SJSA1 (cell line): ENCODE data around the gene DTX4. TPM values are rescaled to one million over a fixed set of nuclear protein-coding genes. Genes with fewer than 3 reads are reported as not detected.

ENCODE experiments used
- DNase-seq, 2 experiments: peaks; one replicate each; pipeline ENCODE4 v3.0.0-alpha.2; 2015 to 2020; ENCODE audit warnings: low spot score in 2 of 2, low read depth in 1 of 2
- H3K27ac ChIP-seq: fragments of 250-450 bp; sonication (Bioruptor Pico); 2 replicates; pipeline ENCODE4 v1.5.1; 2020; ENCODE audit warnings: mild to moderate bottlenecking, moderate library complexity
- H3K27me3 ChIP-seq: fragments of 250-450 bp; sonication (Bioruptor Pico); replicated peaks from 2 replicates; pipeline ENCODE4 v1.5.1; 2020; ENCODE audit warnings: mild to moderate bottlenecking, moderate library complexity
- H3K36me3 ChIP-seq: fragments of 250-450 bp; sonication (Bioruptor Pico); 2 replicates; pipeline ENCODE4 v1.5.1; 2020; ENCODE audit warnings: mild to moderate bottlenecking
- H3K4me1 ChIP-seq: fragments of 250-450 bp; sonication (Bioruptor Pico); replicated peaks from 2 replicates; pipeline ENCODE4 v1.6.1; 2021; ENCODE audit warnings: mild to moderate bottlenecking
- H3K4me3 ChIP-seq: fragments of 250-450 bp; sonication (Bioruptor Pico); 2 replicates; pipeline ENCODE4 v1.5.1; 2020; ENCODE audit warnings: mild to moderate bottlenecking
- H3K9me3 ChIP-seq: fragments of 250-450 bp; sonication (Bioruptor Pico); replicated peaks from 2 replicates; pipeline ENCODE4 v1.5.1; 2020; ENCODE audit warnings: mild to moderate bottlenecking
- total RNA-seq: library from RNA; depleted of rRNA; stranded (reverse); fragments of >200 nt; shearing (Covaris generic); gene quantifications from 2 replicates; pipeline ENCODE4 v1.2.3, GENCODE V29; 2014

DTX4 gene
- total RNA-seq, 1 experiment from 2014 or later, result 7.6 TPM

DNA sequence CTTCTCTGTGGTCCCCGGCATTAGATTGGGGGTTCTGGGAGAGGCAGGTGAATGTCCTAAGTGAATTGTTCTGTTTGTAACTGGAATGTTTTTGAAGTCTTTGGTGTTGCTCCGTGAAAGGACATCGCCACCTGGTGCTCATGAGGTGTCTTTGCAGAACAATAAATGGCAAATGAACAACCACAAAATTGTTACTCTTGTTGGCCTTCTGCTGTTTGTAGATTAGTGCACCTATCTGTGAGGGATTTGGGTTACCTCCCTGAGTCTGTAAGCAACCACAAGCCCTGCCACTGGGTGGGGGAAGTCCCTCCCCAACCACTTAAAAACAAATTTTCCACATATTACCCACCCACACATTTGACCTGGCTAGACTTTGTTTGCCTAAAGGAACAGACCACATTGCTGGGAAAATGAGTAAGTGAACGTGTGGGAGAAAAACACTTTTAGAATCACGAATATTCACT, 36.1 kb downstream of the DTX4 start:
- H3K27ac ChIP-seq, result peak overlapping the region; percentile 37

DNA sequence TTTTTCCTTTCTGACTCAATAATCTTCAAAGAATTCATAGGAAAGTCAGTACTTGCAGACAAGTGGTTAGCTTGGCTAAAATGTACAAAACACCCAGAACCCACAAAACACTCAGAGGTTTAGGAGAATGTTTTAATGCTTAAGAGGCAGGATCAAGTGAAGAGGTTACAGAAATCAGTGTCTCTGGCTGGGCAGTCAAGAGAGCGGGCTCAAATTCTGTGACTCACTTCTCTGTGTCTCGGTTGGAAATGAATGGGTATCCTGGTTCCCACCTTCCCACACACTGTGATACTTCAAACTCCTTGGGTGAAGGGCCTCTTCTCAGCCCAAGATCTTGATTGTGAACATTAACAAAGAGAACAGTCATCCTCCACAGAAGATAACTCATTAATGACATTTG, 37.0 kb downstream of the DTX4 start:
- Histone ChIP-seq H3K27ac (peak overlapping the region; percentile 37), H3K9me3 (no peaks in the 10 kb centered on the region), H3K36me3 (peaks cover 18% of the 10 kb centered on the region), H3K4me1 (peaks cover 42% of the 10 kb centered on the region), H3K4me3 (no peak overlapping the region), H3K27me3 (no peaks in the 10 kb centered on the region)
- peak; percentile 69 to 80 for DNase-seq

More for the DNA sequence above, 36.1 kb downstream of the DTX4 start:
- peak; percentile 80 to 90 for DNase-seq
- Histone ChIP-seq H3K36me3 (peaks cover 25% of the 10 kb centered on the region), H3K4me3 (no peak overlapping the region), H3K27me3 (no peaks in the 10 kb centered on the region), H3K4me1 (peaks cover 42% of the 10 kb centered on the region), H3K9me3 (no peaks in the 10 kb centered on the region)

DNA sequence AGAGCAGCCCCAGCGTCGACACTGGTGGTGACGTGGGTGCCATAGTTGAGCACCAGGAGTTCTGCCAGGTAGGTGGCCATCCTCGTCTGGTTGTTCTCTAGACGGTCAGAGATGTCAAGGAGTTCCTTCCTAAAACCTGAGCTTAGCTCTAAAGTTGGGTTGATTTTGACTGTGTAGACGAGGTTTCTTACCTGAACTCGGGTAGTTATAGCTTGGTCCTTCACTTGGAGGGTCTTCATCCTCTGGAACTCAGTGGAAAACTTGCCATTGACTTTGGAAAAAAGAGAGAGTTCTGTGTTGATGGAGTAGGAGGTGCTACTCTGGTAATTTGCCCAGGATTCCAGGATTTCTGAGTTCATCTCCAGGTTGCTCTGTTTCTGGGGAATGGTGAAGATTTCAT, 40.3 kb downstream of the DTX4 start:
- Histone ChIP-seq H3K4me1 (peaks cover 38% of the 10 kb centered on the region), H3K9me3 (no peaks in the 10 kb centered on the region), H3K36me3 (no peaks in the 10 kb centered on the region), H3K27ac (no peak overlapping the region), H3K27me3 (no peaks in the 10 kb centered on the region), H3K4me3 (no peak overlapping the region)
- DNase-seq, result no peak

DNA sequence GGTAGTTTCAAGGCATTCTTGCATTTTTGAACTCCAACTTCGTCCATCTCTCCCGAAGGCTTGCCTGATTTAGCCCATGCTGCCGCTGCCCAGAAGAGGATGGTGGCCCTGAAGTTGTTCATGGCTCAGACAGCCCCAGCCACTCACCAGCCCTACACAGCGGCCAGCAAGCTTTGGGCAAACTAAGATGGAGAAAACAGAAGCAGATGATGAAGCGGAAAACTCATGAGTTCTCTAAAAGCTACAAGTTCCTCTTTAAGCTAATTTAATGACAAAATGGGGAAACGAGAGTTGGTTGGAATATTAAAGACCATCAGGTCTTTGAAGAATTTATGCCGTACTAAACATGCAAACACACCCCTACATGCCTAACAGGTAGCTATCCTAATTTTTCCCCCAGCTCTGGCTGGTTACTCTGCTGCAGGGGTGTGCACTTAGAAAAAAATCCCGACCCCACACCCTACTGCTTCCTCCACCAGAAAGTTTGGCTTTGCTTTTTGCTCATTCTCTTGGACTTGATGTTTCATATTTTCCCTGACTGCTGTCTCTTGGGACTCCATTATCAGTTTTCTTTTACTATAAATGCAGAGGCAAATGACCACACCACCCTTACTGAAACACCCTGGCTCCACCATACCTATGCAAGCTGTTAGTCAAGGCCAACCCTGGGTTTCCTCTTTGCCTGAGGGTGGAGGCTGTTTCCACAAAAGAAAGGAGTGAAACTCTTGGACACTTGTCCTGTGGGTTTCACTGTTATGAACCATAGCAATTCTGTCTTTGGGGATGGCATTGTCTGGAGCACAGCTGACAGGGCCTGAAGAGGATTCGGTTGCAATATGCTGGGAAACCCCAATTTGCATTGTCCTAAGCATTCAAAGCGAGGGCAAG, 41.1 kb downstream of the DTX4 start, which contains the start of gene MPEG1:
Gene MPEG1, minus strand, starts transcription at position 184 of the 888 bp plus-strand sequence. Its CDS starts 62 bp downstream, at position 122.
- DNase-seq, result no peak
- peaks cover 34% of the 10 kb centered on the region for H3K4me1 ChIP-seq
- no peaks in the 10 kb centered on the region for H3K9me3 ChIP-seq
- H3K4me3 ChIP-seq, result no peak within 1 kb of the TSS
- H3K36me3 ChIP-seq, result no peaks in the 10 kb centered on the region
- no peaks in the 10 kb centered on the region for H3K27me3 ChIP-seq
- no peak within 1 kb of the TSS for H3K27ac ChIP-seq

DNA sequence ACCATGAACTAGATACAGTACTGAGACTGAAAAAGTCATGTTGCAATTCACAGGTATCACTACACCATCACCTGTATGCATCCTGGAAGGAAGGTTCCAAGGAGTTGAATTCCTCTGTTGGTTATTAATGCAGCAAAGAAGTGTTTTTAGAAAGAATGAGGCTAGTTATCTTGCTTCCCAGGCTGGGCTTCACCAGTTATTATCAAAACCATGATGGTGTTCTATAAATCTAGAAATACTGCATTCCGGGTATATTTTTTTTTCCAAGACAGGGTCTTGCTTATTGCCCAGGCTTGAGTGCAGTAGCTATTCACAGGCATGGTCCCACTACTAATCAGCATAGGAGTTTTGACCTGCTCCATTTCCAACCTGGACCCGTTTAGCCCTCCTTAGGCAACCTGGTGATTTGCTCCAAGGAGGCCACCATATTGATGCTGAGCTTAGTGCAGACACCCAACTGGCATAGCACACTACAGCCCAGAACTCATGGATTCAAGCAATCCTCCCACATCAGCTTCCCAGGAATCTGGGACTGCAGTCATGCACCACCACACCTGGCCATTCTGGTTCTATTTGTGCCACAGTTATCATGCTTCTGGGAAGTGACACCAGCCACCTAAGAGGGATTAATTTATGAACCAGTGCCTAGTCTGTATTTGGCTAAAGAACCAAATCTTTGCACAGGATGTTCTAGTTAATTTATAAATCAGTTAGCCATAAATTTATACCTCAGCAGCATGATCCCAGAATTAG, 42.4 kb downstream of the DTX4 start:
- DNase-seq, result no peak
- peaks cover 21% of the 10 kb centered on the region for H3K4me1 ChIP-seq
- no peaks in the 10 kb centered on the region for H3K9me3 ChIP-seq
- no peaks in the 10 kb centered on the region for H3K36me3 ChIP-seq
- no peak overlapping the region for H3K4me3 ChIP-seq
- H3K27me3 ChIP-seq, result no peaks in the 10 kb centered on the region
- no peak overlapping the region for H3K27ac ChIP-seq

DNA sequence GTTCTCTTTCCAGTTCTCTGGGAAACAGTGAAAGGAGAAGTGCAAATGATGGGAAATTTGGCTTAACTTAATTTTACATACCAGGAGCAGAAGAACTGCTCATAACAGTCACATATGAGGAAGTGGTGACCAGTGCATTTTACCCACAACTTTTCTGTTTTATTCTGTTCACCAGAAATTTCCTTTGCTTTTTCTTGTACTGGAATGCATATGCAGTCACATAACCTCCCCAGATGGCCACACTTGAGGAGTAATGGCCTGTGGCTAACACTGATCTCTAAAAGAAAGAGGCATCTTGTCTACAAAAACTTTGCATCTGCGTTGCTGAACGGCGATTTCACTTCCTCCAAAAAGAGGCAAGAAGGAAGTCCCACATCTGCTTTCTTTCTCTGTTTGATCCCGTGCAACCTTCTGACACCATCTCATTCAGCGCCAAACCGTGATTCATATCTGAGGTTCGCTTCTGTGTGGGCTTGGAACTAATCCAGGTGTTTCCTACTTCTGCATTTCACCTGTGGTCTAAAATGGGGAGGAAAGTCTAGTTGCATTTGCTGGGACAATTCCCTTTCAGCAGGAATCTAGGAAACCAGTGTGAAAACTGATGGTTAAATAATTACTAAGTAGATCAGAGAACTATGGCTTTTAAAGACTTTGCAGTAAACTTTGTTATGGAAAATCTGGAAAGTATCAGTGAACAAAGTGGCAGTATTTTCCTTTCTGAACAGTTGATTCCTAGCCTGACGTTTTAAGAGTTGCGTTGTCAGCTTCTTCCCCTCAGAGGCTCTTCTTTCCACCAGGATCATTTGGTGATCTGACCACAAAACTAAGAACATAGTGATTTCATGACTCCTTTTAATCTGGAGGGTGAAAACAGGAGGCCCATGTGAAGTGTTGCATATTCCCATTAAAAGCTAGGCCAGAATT, 45.0 kb downstream of the DTX4 start:
- Histone ChIP-seq H3K4me1 (peaks cover 28% of the 10 kb centered on the region), H3K9me3 (no peaks in the 10 kb centered on the region), H3K36me3 (no peaks in the 10 kb centered on the region), H3K27ac (peak overlapping the region; percentile 21), H3K27me3 (no peaks in the 10 kb centered on the region), H3K4me3 (no peak overlapping the region)
- peak in 1 of 2 experiments; percentile 67 for DNase-seq

DNA sequence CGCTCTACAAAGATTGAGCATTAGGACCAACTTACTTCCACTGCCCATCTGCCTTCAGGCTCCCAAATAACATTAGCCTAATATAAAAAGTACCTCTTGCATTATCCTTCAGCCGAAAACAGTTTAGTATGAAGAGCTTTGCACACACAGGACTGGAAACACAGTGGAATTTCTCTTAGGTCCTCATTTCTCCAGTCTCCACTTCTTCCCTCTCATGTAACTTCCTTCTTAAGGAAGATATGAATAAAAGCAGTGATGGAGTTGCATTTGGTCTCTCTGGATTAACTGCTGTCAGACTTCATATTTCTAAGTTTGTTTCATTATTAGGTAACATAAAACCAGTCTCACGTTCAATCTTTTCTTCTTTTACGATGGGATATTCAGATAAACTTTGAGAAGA, 46.4 kb downstream of the DTX4 start:
- H3K27ac ChIP-seq, result no peak overlapping the region
- H3K36me3 ChIP-seq, result no peaks in the 10 kb centered on the region
- H3K4me1 ChIP-seq, result peaks cover 35% of the 10 kb centered on the region
- DNase-seq, result no peak
- H3K9me3 ChIP-seq, result no peaks in the 10 kb centered on the region
- no peak overlapping the region for H3K4me3 ChIP-seq
- H3K27me3 ChIP-seq, result no peaks in the 10 kb centered on the region

DNA sequence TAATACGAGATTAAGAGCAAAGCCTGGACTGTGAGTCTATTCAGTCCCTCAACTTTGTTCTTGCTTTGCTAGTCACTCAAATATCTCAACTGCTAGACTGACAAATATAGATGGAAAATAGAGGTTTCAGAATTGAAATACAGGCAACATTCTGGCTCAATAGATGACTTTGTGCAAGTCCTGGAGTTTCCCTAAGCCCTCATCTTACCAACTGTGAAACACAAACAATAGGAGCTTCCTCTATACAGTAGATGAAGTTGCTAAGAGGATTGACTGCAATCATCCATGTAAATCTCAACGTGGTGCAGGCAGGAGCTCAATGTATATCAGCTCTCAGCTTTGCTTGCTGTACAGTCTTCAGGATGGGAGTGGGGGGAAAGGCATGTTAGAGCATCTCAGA, 47.0 kb downstream of the DTX4 start:
- no peaks in the 10 kb centered on the region for H3K36me3 ChIP-seq
- no peak overlapping the region for H3K4me3 ChIP-seq
- H3K9me3 ChIP-seq, result no peaks in the 10 kb centered on the region
- no peak for DNase-seq
- no peaks in the 10 kb centered on the region for H3K27me3 ChIP-seq
- H3K4me1 ChIP-seq, result peaks cover 35% of the 10 kb centered on the region
- H3K27ac ChIP-seq, result no peak overlapping the region

DNA sequence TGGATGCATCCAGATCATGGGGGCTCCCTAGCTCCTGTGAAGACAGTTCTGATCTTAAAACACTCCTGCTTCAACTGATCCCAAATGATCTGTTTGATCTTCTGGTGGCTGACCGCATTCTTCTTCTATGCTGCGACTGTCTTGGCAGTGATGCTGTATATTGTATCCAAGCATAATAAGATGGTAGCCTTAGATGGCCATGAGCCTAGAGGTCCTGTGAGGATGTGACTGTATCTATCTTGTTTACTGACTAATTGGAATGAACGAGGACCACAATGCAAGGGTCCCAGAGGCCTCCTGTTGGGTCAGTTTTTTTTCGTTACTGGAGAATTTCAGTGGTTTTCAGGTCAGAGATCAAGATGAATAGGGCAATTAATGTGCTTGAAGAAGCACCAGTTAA, 47.9 kb downstream of the DTX4 start:
- no peaks in the 10 kb centered on the region for H3K27me3 ChIP-seq
- DNase-seq, result no peak
- H3K27ac ChIP-seq, result no peak overlapping the region
- no peaks in the 10 kb centered on the region for H3K9me3 ChIP-seq
- H3K4me3 ChIP-seq, result no peak overlapping the region
- no peaks in the 10 kb centered on the region for H3K36me3 ChIP-seq
- H3K4me1 ChIP-seq, result peaks cover 41% of the 10 kb centered on the region

DNA sequence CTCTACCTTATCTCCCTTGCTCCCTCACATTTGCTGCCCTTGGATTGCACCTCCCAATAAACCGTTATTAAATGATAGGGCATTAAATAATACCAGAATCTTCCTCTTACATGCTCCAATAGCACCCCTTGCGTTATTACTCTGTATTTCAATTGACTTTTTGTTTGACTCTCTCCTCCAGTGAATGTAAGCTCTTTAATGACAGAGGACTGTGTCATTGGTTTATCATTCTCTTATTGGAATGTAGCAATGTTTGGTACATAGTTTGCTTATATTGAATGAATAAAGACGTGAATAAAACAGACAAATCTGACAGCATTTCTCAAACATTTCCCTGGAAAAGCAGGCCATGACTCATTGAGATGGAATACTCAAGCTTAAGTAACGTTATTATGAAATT, 49.5 kb downstream of the DTX4 start:
- peak in 1 of 2 experiments; percentile 75 for DNase-seq

DNA sequence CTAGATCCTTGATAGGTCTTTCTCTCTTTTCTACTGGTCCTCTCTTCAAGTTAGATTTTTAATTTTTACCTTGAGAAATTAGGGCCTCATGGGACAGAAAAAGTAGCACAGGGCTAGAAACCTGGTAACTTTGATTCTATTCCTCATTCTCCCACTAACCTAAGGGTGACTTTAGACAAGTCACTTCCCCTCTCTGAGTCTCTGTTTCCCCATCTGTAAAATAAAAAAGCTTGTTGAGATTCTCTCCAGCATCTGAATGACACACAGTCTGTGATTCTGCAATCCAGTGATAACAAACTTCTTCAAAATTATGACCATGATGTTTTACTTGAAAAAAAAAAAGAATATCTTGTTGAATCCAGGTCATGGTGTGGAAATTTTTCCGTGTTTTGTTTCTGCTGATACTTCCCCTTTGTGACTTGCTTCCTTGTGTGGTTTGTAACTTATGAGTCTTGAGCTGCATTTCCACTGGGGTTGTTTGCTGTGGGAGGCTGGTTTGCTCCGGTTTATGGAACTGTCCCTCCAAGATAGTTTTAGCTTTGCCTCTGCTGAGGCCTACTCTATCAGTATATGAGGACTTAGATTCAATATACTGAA, 50.6 kb downstream of the DTX4 start:
- peak overlapping the region; percentile 62 for H3K27ac ChIP-seq
- H3K27me3 ChIP-seq, result no peaks in the 10 kb centered on the region
- no peaks in the 10 kb centered on the region for H3K9me3 ChIP-seq
- DNase-seq, result no peak
- no peaks in the 10 kb centered on the region for H3K36me3 ChIP-seq
- H3K4me1 ChIP-seq, result peaks cover 36% of the 10 kb centered on the region
- H3K4me3 ChIP-seq, result no peak overlapping the region

More for the DNA sequence above, 49.5 kb downstream of the DTX4 start:
- no peaks in the 10 kb centered on the region for H3K27me3 ChIP-seq
- no peaks in the 10 kb centered on the region for H3K9me3 ChIP-seq
- H3K36me3 ChIP-seq, result no peaks in the 10 kb centered on the region
- H3K4me3 ChIP-seq, result no peak overlapping the region
- peak overlapping the region; percentile 62 for H3K27ac ChIP-seq
- H3K4me1 ChIP-seq, result peaks cover 44% of the 10 kb centered on the region

DNA sequence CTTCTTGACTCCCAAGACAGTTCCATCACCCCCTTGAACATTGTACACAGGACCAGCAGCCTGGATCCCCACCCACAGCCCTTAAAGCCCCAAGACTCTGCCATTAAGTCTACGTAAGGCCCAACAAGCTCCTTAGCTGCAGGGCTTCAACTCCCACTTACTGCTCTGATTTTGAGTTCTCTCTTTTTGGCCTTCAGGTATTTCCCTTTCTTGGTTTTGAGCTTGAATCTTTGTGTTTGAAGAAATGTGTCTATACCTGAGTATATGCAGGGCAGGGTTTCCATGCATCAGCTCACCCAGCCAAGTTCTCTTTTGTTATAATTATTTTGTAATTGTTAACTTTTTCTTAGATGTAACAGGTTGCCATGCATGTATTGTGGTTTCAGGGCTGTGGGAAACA, 51.2 kb downstream of the DTX4 start:
- Histone ChIP-seq H3K9me3 (no peaks in the 10 kb centered on the region), H3K36me3 (no peaks in the 10 kb centered on the region), H3K27me3 (no peaks in the 10 kb centered on the region), H3K4me1 (peaks cover 36% of the 10 kb centered on the region), H3K27ac (no peak overlapping the region), H3K4me3 (no peak overlapping the region)
- DNase-seq, result no peak

DNA sequence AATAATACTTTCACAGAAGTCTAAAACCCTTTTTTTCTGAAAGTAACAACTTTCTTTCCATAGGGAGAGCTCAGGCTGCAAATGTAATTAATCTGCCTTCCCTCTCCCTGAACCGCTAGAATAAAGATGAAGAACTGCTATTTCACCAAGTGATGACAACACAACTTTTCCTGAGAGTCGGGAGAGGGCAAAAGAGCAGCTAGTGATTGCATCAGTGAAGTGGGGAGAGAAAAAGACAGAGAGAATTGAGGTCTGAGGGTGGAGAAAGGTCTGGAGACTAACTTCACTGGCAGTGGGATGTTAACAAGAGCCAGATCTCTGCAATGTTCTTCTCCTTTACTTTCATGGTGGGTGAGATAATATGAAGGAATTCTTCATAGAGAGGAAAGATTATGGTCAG, 51.7 kb downstream of the DTX4 start:
- Histone ChIP-seq H3K36me3 (no peaks in the 10 kb centered on the region), H3K27ac (no peak overlapping the region), H3K4me3 (no peak overlapping the region), H3K4me1 (peaks cover 36% of the 10 kb centered on the region), H3K9me3 (no peaks in the 10 kb centered on the region), H3K27me3 (no peaks in the 10 kb centered on the region)
- no peak for DNase-seq
